Adrenal gland (tissue), 5 donors: ENCODE measurements around the gene PITX1.

Experiments used
- CTCF ChIP-seq, 6 experiments: fragments of 450-650 bp in 4 of 6; fragments of 200-600 bp in 2 of 6; sonication (generic) in 1 of 6; IDR thresholded peaks; 1 replicate in 5 of 6; 2 replicates in 1 of 6; pipeline versions ENCODE4 v1.5.1 to v1.8.0; 2016 to 2021; ENCODE audit warnings: antibody characterized with exemption in 6 of 6, mild to moderate bottlenecking in 2 of 6, moderate library complexity in 1 of 6
- POLR2A ChIP-seq, 2 donors: fragments of 450-650 bp; IDR thresholded peaks; one replicate each; pipeline ENCODE4 v1.6.1; 2017; ENCODE audit warnings: antibody characterized with exemption in 2 of 2, mild to moderate bottlenecking in 2 of 2, moderate library complexity in 1 of 2
- donor health status: DM: no; HTN: no; CAD: no.

GRCh38 chr5:135035678-135036030, 1.6 kb upstream of the PITX1 start:
- no peak for TF ChIP-seq CTCF (IDR thresholded peaks at IDR 0.05)
- TF ChIP-seq POLR2A (IDR thresholded peaks at IDR 0.05): no peak
